Endothelial cell (in vitro differentiated cells): ENCODE results near the gene TNS3. TPM values are rescaled to one million over a fixed set of nuclear protein-coding genes. Genes with fewer than 3 reads are reported as not detected.

ENCODE experiments used
- DNase-seq: peaks from one replicate; pipeline ENCODE4 v3.0.0; 2021; ENCODE audit warnings: low spot score
- H3K27ac Mint-ChIP-seq: one replicate; pipeline ENCODE4 v1.8.0; 2021; ENCODE audit warnings: mixed read lengths, inconsistent platforms; ENCODE audit not compliant: unreplicated experiment
- H3K27me3 Mint-ChIP-seq: one replicate; pipeline ENCODE4 v1.8.0; 2021; ENCODE audit warnings: mild to moderate bottlenecking, moderate library complexity, mixed read lengths, inconsistent platforms; ENCODE audit not compliant: unreplicated experiment
- H3K36me3 Mint-ChIP-seq: one replicate; pipeline ENCODE4 v1.8.0; 2021; ENCODE audit warnings: mild to moderate bottlenecking, low read depth, mixed read lengths, inconsistent platforms; ENCODE audit not compliant: unreplicated experiment
- H3K4me1 Mint-ChIP-seq: one replicate; pipeline ENCODE4 v1.8.0; 2021; ENCODE audit warnings: mild to moderate bottlenecking, mixed read lengths, inconsistent platforms; ENCODE audit not compliant: unreplicated experiment
- H3K4me3 Mint-ChIP-seq: one replicate; pipeline ENCODE4 v1.8.0; 2021; ENCODE audit warnings: mild to moderate bottlenecking, mixed read lengths, inconsistent platforms; ENCODE audit not compliant: unreplicated experiment
- H3K9me3 Mint-ChIP-seq: one replicate; pipeline ENCODE4 v1.8.0; 2021; ENCODE audit warnings: mixed read lengths, inconsistent platforms; ENCODE audit not compliant: unreplicated experiment
- total RNA-seq: library from RNA; stranded (reverse); fragmentation: NEBNext Ultra II Directional; extraction: Animal tissue kit (Norgen Biotek cat#: 25700); gene quantifications from one replicate; pipeline ENCODE4 v1.2.1, GENCODE V29; 2021; ENCODE audit not compliant: unreplicated experiment
- TF ChIP-seq, protein P1 (sequence below): fragments of 200-600 bp; sonication (generic); IDR thresholded peaks from one replicate; pipeline ENCODE4 v1.5.0; 2021; ENCODE audit warnings: antibody characterized with exemption; ENCODE audit not compliant: unreplicated experiment

Gene TNS3
- total RNA-seq, 1 donor from 2014 or later = 7.5 TPM

DNA sequence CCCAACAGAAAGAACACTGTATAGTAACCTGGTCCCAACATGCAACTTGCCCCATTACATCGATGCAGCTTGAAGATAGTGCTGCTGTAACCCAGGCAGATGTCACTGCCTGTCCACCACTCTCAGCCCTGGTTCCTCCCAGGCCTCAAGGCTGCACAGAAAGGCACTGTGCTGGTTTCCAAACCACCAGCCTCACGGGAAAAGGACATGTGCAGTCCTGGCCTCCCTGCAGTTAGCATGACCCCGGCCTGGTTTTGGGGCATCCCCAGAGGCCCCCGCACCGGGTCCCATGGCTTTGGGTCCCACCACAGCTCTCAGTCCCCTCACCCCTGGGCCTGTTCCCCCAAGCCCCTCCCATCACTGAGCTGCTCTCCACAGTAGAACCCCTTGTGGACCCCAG lies 214.5 kb downstream of the TNS3 start:
- Mint-ChIP-seq H3K27me3 (peaks cover 6% of the 10 kb centered on the region), H3K4me1 (peaks cover 6% of the 10 kb centered on the region), H3K36me3 (no peaks in the 10 kb centered on the region), H3K9me3 (no peaks in the 10 kb centered on the region), H3K27ac (no peak overlapping the region), H3K4me3 (no peak overlapping the region)
- DNase-seq = no peak
- TF ChIP-seq, protein P1, sequence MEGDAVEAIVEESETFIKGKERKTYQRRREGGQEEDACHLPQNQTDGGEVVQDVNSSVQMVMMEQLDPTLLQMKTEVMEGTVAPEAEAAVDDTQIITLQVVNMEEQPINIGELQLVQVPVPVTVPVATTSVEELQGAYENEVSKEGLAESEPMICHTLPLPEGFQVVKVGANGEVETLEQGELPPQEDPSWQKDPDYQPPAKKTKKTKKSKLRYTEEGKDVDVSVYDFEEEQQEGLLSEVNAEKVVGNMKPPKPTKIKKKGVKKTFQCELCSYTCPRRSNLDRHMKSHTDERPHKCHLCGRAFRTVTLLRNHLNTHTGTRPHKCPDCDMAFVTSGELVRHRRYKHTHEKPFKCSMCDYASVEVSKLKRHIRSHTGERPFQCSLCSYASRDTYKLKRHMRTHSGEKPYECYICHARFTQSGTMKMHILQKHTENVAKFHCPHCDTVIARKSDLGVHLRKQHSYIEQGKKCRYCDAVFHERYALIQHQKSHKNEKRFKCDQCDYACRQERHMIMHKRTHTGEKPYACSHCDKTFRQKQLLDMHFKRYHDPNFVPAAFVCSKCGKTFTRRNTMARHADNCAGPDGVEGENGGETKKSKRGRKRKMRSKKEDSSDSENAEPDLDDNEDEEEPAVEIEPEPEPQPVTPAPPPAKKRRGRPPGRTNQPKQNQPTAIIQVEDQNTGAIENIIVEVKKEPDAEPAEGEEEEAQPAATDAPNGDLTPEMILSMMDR = no peak

DNA sequence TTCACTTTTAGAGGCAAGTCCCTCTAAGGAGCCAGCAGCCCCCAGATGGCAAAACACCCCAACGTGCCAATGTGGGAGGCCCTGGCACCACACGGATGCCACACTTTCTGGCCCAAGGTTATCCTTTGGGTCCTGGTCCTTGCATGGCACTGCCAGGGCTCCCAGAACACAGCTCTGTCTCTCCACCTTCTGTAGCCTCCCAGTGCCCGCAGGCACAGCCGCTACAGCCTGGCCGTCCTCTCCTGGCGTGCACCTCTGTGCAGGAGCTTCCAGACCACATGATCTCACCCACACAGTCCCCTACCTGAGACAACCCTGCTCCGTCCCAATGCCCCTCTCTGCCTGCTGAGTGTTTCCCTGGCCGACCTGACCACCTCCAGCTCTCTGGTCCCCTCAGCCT lies 215.0 kb downstream of the TNS3 start:
- H3K4me3 Mint-ChIP-seq = no peak overlapping the region
- H3K27me3 Mint-ChIP-seq = peaks cover 6% of the 10 kb centered on the region
- no peak for DNase-seq
- TF ChIP-seq, protein P1 = no peak
- peaks cover 3% of the 10 kb centered on the region for H3K4me1 Mint-ChIP-seq
- no peak overlapping the region for H3K27ac Mint-ChIP-seq
- H3K36me3 Mint-ChIP-seq = no peaks in the 10 kb centered on the region
- no peaks in the 10 kb centered on the region for H3K9me3 Mint-ChIP-seq

DNA sequence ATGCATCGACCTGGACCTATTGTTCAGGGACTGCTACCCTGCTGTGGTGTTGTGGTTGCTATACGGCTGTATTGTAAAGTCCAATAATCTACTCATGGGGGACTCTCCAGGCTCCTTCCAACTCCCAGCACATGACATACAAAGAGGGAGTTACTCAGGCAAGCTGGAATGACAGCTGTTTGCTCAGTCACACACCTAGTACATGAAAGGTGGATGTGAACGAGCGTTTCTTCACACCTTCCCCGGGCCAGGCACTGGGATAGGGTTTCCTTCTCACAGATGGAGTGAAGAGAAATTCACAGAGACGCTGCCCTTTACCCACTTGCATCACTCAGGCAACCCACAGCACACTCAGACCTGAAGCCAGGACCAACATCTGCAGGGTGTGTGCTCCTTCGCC lies 215.7 kb downstream of the TNS3 start:
- TF ChIP-seq, protein P1 = no peak
- no peak for DNase-seq
- Mint-ChIP-seq H3K36me3 (no peaks in the 10 kb centered on the region), H3K4me1 (no peaks in the 10 kb centered on the region), H3K9me3 (no peaks in the 10 kb centered on the region), H3K27me3 (peaks cover 6% of the 10 kb centered on the region), H3K27ac (no peak overlapping the region), H3K4me3 (no peak overlapping the region)

DNA sequence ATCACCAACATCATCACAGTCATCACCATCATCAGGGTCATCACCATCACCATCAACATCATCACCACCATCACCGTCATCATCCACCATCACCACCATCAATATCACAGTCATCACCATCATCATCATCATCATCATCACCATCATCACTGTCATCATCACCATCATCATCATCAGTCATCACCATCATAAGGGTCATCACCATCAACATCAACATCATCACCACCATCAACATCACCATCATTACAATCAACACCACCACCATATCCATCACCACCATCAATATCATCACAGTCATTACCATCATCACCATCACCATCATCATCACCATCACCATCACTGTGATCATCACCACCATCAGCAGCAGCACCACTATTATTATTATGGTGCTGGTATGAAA lies 218.9 kb downstream of the TNS3 start:
- no peaks in the 10 kb centered on the region for H3K4me1 Mint-ChIP-seq
- no peak overlapping the region for H3K27ac Mint-ChIP-seq
- no peaks in the 10 kb centered on the region for H3K36me3 Mint-ChIP-seq
- no peak for DNase-seq
- TF ChIP-seq, protein P1 = no peak
- H3K9me3 Mint-ChIP-seq = no peaks in the 10 kb centered on the region
- H3K27me3 Mint-ChIP-seq = peaks cover 5% of the 10 kb centered on the region
- no peak overlapping the region for H3K4me3 Mint-ChIP-seq

DNA sequence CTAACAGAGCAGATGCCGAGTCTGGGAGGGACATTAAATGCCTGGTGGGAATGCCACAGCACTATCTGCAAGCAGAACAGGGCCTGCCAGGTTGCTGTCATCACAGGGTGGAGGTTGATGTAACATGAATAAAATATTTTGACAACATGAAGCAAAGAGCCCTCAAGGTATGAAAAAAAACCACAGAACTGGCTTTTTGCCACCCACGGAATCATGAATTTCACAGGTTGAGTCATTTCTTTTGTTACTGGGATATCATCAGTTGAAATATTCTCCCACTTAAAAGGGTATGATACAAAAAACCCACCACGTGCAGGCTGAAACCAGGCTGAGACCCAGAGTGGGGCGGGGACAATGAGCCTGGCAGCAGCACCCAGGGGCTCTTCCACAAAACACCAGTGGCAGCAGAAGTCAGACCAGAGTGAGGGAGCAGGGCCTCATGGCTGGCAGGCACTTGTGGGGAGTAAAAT lies 220.1 kb downstream of the TNS3 start:
- Mint-ChIP-seq H3K36me3 (no peaks in the 10 kb centered on the region), H3K27ac (no peak overlapping the region), H3K27me3 (no peaks in the 10 kb centered on the region), H3K9me3 (no peaks in the 10 kb centered on the region), H3K4me3 (no peak overlapping the region), H3K4me1 (no peaks in the 10 kb centered on the region)
- DNase-seq = no peak
- TF ChIP-seq, protein P1 = no peak
